MV-4-11 (cell line): Measurements from ENCODE around the gene HLA-DQA1.
A peak's percentile ranks its signal among the peaks of the same experiment; 100 is the strongest.
"Not testable (repeated sequence)": the region's sequence is repeated elsewhere in the genome, so short reads cannot be mapped to it uniquely, and the experiment has no call there.

Experiments
- DNase-seq: peaks from one replicate; lab custom pipeline; 2025; lab: John Stamatoyannopoulos, UW

The HLA-DQA1 gene

DNA sequence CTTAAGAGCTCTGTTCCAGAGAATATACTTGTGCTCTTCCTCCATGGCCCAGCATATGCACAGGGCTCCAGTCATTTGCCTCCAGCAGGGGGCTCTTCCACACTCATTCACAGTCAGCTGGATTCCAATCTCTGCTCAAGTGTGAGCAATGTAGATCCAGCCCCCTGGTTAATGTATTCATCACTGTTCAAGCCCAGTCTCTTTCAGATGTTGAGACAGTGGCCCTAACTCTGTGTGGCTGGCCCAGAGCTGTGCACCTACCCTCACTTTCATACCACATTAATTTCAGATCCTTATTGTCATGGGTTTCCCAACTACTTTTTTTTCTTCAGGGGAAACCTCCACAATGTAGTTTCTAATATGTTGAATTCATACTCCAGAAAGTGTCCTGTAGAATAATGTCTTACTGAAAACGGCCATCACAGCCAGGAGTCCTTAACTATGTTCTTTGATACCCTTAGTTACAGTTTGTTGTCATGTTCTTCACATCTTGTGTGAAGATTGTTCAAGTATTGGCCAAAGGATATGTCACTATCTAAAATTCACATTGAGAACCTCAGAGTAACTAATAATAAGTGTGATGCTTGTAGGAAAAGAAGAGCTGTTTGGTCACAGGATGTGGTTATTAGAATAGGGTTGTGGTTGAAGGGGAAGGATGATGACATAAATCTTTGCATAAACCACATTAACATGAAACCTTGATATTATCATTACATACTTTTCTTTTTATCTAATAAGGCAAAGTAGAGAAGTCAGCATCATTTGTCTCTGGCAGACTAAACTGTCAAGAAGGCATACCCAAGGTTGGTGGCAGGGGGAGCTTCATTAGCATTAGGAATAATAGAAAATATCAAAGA is 14.4 kb upstream of the HLA-DQA1 start:
- peak; percentile 81 for DNase-seq

DNA sequence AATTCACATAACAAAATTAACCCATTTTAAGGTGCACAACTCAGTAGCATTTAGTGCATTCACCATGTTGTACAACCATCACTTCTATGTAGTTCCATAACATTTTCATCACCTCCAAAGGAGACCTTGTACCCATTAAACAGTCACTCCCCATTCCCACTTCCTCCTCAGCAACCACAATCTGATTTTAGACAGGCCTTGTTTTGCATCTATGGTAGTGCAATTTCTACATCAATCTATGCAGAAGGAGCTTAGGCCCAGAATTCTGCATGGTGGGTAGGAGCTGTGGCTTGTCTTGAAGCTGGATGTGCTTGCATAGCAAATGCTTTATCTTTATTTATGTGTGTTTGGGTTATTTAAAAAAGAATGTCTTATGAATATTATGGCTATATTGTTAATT is 13.5 kb upstream of the HLA-DQA1 start:
- peak; percentile 65 for DNase-seq

DNA sequence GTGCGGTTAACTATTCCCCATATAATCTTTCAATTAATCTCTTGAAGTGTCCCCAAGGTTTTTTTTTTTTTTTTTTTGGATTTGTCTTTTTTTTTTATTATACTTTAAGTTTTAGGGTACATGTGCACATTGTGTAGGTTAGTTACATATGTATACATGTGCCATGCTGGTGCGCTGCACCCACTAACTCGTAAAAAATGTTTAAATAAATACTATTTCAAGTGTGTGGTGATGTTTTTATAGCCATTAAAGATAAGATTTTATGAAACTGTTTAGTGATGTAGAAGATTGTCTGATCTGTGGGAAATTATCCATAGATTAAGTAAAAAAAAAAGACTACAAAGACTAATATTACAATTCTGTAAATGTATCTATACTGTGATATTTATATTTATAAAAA is 12.6 kb upstream of the HLA-DQA1 start:
- DNase-seq = no peak

DNA sequence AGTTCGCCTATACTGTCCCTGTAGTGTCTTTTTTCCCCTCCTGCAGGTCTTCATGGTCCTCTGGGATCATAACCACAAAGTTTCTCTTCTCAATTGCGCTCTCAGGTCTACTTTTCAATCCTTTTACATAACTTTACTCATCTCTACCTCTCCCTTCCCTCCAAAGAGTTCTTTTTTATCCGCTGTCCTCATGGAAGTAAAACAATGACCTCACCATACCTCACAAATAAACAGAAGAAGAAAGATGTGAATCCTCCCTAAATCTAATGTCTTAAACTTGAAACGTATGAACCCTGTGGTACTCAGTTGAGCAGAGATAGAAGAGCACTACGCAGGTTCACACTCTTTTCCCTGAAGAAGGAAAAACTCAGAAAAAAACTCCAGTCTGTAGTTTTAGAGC is 12.1 kb upstream of the HLA-DQA1 start:
- DNase-seq = no peak

DNA sequence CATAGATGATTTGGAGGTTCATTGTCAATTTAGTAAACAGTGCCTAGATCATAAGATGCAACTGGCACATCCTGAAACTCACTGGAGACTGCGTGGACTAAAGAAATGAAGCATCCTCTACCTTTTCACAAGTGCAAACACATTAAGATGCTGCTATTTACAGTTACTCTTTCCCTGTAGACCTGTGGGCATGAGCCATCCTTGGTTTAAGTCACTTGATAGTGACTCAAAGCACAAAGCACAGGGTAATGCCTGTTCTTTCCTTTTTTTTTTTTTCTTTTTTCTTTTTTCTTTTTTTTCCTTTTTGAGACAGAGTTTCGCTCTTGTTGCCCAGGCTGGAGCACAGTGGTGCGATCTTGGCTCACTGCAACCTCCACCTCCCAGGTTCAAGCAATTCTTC is 10.0 kb upstream of the HLA-DQA1 start:
- no peak for DNase-seq

DNA sequence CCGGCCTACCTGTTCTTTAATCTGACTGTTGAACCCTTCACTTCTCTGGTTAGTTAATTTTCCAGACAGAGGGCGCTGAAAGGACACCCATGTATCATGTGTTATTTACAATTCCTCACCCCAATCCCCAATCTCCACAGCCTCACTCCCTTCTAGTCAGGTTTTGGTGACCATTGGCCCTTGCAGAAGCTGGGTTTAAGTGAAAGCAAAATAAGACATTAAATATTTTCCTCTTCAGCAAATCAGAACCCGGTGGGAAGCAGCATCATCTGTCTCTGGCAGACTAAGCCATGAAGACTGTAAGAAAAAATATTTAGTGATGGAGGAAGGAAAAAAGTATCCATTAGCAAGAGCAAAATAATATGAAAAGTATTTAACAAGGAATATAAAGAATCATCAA is 9.4 kb upstream of the HLA-DQA1 start:
- peak; percentile 3 for DNase-seq

DNA sequence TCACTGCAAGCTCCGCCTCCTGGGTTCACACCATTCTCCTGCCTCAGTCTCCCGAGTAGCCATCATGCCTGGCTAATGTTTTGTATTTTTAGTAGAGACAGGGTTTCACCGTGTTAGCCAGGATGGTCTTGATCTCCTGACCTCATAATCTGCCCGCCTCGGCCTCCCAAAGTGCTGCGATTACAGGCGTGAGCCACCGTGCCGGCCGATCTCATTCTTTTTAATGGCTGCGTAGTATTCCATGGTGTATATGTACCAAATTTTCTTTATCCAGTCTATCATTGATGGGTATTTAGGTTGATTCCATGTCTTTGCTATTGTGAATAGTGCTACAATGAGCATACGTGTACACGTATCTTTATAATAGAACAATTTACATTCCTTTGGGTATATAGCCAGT is 7.4 kb upstream of the HLA-DQA1 start:
- not testable (repeated sequence) for DNase-seq

DNA sequence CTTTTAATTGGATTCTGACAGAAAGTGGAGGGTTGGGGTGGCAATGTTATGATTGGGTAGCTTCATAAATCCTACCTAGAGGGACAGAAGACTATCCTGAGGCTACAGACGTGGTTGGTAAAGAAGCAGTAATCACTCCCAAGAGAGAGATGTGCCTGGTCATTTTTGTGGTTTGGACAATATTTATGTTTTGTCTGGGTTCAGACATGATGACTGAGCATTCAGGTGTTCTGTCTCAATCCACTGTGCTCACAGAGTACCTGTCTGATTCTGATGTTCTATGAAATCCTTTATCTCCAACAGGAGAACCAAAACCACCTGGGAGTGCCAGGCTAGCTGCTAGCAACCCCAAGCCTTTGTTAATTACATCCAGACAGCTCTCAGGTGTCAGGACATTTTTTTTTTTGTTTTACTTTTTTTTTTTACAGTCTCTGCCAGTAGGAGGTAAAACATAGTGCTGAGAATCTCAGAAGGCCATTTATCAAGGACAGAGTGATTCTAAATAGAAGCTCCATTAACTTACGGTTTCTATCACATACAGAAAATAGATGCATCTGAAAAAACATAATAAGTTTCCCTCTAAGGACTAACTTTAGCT is 1.6 kb upstream of the HLA-DQA1 start:
- DNase-seq = no peak

DNA sequence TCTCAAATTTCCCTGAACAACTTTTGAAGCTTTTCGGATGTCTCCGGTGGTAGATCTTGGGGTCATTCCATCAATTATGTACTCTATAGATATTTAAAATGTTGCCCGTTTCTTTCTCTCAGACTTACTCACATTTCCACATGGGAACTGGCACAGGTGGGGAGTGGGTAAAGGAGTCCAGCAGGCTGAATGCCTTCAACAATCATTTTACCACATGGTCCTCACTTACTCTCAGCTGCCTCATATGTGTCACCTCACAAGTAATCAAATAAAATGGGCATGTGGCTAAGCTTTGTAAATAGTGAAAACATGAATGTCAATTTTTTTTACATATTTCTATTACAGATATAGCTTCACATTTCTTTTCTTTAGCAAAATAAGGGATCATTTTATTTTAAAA is 677 bp downstream of the HLA-DQA1 start:
- DNase-seq = no peak

DNA sequence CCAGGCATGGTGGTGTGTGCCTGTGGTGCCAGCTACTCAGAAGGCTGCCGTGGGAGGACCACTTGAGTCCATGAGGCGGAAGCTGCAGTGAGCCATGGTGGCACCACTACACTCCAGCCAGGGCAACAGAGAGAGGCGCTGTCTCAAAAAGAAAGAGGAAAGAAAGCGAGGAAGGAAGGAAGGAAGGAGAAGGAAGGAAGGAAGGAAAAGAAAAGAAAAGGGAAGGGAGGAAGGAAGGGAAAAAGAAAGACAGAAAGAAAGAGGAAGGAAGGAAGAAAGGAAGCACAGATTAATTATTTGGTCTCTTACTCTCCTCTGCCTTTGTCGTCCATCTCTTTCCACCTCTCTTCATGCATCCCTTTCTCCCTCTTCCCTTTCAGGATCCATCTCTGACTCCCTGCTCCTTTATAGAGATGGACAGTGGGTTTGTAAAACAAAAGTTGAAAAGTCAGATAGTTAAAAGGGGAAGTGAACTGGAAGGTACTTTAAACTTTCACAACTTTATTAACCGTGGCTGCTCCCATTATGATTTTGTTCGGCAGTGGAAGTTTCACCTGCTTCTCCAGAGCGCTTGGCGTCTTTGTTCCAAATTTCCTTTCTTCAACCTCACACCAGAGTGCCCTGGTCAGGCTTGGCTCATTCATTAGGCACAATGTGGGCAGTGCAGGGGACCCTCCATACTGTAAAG is 1.5 kb downstream of the HLA-DQA1 start:
- no peak for DNase-seq

DNA sequence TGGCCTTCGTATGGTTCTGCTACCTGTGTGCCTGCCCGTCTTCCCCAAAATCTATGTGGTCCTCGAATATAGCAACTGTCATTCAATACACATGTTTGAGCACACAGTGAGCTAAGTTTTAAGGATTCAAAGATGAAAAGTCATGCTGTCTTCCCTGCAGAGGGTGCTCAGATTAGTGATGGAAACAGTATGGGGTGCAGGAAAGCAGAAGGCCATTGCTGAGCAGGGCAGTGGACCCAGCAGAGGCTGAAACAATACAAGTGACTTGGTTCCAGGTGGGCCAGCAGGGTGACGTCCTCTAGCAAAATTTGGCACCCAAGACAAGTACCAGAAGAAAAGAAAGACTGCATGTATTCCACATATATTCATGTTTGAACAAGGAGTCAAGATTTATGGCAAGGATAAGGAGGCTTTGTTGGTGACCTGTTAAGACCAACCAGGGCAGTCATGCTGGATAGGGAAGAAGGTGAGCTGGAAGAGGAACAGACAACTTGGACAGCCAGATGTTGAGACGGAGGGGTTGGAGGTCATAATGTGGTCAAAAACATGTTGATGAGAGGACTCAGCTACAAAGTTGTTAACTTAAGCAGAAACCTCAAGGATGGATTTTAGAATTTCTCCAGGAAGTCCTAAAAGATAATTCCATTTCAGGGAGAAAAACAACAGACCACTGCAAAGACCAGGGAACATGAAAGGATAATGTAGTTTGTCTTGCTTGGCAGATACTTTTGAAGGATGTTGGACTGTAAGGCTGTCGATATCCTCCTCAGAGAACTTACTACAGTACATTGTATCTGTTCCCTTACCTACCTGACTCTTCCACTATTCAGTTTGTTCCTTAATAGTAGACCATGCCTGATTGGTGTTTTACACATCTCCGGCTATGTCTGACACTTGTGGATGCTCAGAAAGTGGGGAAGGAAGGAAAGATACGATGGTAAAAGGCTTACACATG is 2.5 kb downstream of the HLA-DQA1 start:
- no peak for DNase-seq

DNA sequence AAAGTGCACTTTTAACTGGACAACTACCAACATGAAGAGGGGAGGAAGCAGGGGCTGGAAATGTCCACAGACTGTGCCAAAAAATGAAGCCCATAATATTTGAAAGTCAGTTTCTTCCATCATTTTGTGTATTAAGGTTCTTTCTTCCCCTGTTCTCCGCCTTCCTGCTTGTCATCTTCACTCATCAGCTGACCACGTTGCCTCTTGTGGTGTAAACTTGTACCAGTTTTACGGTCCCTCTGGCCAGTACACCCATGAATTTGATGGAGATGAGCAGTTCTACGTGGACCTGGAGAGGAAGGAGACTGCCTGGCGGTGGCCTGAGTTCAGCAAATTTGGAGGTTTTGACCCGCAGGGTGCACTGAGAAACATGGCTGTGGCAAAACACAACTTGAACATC is 3.9 kb downstream of the HLA-DQA1 start:
- DNase-seq = no peak

DNA sequence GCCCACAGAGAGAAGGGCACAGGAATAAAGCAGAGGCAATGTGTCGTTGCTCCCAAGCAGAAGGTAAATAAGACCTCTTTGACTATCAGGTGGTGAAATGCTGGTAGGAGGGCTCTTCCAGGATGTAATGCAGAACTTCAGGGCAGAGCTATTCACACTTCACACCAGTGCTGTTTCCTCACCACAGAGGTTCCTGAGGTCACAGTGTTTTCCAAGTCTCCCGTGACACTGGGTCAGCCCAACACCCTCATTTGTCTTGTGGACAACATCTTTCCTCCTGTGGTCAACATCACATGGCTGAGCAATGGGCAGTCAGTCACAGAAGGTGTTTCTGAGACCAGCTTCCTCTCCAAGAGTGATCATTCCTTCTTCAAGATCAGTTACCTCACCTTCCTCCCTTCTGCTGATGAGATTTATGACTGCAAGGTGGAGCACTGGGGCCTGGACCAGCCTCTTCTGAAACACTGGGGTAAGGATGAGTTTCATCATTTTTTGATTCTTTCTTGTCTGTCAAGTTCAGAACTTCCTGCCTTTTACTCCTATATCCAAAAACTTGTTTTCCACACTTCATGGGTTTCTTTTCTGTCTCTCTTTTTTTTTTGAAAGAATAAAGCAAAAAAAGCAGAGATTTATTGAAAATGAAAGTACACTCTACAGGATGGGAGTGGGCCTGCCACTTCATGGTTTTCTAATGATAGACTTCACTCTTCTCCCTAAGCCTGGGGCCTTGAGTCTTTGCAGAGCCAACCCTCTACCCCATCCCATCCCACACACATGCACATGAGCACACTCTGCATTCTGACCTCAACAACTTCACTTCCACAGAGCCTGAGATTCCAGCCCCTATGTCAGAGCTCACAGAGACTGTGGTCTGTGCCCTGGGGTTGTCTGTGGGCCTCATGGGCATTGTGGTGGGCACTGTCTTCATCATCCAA is 4.8 kb downstream of the HLA-DQA1 start:
- peak; percentile 40 for DNase-seq

DNA sequence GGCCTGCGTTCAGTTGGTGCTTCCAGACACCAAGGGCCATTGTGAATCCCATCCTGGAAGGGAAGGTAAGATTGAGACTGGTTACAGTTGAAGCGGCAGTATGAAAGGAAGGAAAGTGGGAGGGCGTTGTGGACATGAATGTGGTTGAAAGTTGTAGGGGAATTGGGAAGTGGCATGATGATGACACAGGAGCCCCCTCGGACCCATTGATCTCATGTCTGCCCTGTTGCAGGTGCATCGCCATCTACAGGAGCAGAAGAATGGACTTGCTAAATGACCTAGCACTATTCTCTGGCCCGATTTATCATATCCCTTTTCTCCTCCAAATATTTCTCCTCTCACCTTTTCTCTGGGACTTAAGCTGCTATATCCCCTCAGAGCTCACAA is 5.5 kb downstream of the HLA-DQA1 start:
- peak; percentile 77 for DNase-seq

DNA sequence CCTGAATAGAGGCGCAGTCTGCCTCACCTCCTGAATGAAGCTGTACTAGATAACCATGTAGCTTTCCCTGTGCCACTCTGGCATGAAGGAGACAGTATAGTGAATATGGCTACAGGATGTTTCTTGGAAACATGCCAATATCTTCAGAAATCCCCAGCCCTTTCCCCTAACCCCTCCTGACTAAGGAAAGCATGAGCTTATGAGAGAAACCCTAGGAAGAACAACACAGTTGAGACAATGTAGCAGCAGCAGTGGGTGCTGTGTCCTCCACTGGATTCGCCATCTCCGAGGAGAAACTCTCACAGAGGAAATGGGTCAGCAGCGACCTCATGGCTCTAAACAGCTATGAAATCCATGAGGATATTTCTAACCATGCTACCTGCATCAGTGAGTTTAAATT is 6.7 kb downstream of the HLA-DQA1 start:
- no peak for DNase-seq

DNA sequence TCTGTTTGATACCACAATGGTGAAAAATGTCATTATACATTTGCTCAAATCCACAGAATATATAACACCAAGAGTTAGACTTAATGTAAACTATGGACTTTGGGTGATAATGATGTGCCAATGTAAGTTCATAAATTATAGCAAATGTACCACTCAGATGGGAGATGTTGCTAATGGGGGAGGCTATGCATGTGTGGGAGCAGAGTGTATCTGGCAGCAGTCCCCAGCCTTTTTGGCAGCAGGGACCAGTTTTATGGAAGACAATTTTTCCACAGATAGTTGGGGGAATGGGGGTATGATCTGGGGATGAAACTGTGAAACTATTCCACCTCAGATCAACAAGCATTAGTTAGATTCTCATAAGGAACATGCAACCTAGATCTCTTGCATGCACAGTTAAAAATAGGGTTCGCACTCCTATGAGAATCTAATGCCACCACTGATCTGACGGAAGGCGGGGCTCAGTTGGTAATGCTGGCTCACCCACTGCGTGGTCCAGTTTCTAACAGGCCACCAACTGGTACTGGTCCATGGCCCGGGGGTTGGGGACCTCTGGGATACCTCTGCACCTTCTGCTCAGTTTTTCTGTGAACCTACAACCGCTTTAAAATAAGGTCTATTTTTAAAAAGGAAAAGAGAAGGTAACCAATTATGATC is 8.0 kb downstream of the HLA-DQA1 start:
- DNase-seq = no peak

DNA sequence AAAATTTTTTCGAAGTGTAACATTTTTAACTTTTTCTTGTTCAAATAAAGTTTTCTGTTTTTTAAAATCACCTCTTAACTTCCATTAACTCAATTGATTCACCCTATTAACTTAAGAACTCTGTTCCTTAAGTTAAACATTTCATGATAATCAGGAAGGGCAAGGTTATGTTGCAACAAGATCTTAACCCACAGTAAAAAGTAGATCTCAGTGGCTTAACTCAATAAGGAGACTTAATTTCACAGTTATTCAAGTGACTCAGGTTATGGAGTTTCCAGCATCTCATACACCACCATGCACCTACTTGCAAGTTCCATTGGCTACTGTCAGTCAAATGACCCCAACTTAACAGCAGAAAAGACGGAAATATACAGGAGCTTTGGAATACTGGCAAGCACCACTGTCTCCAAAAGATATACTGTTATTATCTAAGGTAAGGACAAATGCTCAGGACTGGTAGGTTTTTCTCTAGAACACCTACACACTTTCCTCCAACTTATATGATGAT is 18.1 kb downstream of the HLA-DQA1 start:
- peak; percentile 17 for DNase-seq

DNA sequence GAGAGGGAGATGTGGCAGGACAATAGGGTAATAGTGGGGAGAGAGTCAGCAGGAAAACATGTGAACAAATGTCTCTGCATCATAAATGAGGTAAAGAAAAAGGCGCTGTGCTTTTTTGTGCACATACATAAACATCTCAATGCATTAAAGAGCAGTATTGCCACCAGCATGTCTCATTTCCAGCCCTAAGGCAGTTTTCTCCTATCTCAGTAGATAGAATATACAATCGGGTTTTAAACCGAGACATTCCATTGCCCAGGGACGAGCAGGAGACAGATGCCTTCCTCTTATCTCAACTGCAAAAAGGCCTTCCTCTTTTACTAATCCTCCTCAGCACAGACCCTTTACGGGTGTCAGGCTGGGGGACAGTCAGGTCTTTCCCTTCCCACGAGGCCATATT is 20.1 kb downstream of the HLA-DQA1 start:
- not testable (repeated sequence) for DNase-seq

DNA sequence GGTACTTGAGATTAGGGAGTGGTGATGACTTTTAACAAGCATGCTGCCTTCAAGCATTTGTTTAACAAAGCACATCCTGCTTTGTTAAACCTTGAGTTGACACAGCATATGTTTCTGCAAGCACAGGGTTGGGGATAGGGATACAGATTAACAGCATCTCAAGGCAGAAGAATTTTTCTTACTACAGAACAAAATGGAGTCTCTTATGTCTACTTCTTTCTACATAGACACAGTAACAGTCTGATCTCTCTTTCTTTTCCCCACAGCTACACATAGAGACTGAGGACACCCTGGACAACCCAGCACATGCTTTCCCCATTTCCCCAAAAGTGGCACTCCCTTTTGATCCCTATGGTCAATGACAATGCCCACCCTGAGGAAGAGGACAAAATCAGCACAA is 20.6 kb downstream of the HLA-DQA1 start:
- DNase-seq = not testable (repeated sequence)

DNA sequence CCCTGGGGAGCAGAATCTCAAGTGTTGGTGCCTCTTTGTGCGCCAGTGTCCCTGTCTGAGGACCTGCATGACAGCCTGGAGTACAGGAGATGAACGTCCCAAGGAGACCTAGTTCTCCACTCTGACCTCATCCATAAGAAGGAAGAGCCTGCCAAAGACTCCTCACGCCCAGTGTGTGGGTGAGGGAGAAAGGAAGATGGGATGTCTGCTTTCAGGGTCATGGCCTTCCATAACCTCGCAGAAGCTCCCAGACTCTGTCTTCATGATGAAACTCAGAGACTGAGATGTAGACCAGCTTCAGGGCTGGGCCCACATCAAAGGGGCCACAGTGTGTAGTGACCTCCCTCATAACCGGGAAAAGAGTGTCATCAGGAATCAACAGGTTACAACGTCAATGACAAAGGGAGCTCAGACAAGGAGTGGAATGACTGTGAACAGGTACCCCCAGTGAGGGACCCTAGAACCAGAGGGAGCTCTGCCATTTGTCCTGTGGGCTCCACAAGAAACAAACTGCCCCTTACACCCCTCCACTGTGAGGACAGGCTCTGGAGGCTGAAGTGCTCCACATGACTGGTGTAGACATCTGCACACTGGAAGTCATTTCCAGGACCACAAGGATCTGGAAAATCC is 21.2 kb downstream of the HLA-DQA1 start:
- DNase-seq = no peak
